IMR-90 (cell line): ENCODE measurements around the gene CSTA. TPM values are rescaled to one million over a fixed set of nuclear protein-coding genes. Genes with fewer than 3 reads are reported as not detected.

Experiments
- ATAC-seq: fragments of 200-7000 bp; cut with Tn5 transposase; 2 replicates; pipeline ENCODE4 v1.9.1; 2020; ENCODE audit warnings: low read depth, mild to moderate bottlenecking, moderate library complexity
- BruUV-seq: library from RNA; stranded (reverse); fragments of 400-500 nt; replicated peaks from 2 replicates; lab custom pipeline; 2021; lab: Mats Ljungman, UMichigan
- CTCF ChIA-PET: fragments of 300-600 bp; formaldehyde crosslinking; extraction: SDS; loops from one replicate; lab custom pipeline; 2021; ENCODE audit warnings: antibody characterized with exemption; lab: Yijun Ruan, JAX
- POLR2A ChIA-PET: fragments of 300-600 bp; sonication (Branson Sonifier 250); formaldehyde crosslinking; loops from one replicate; lab custom pipeline; 2022; ENCODE audit warnings: antibody characterized with exemption; ENCODE audit not compliant: unreplicated experiment; lab: Charles Lee
- DNase-seq: peaks from one replicate; pipeline ENCODE4 v3.0.0; 2013
- H2AFZ ChIP-seq: replicated peaks from 2 replicates; pipeline ENCODE3; 2013; ENCODE audit warnings: low read length, mild to moderate bottlenecking; ENCODE audit not compliant: poor library complexity
- H2AK5ac ChIP-seq: 2 replicates; pipeline ENCODE4 v1.6.1; 2013; ENCODE audit warnings: low read depth, low read length, inconsistent platforms
- H2AK9ac ChIP-seq: replicated peaks from 2 replicates; pipeline ENCODE3; 2013; ENCODE audit warnings: mild to moderate bottlenecking, low read depth, low read length, moderate library complexity; ENCODE audit not compliant: poor library complexity
- H2BK120ac ChIP-seq: 2 replicates; pipeline ENCODE4 v1.6.1; 2013; ENCODE audit warnings: low read depth, low read length, inconsistent platforms
- H2BK15ac ChIP-seq: 3 replicates; pipeline ENCODE4 v1.6.1; 2013; ENCODE audit warnings: low read depth, low read length, inconsistent platforms
- H2BK20ac ChIP-seq: 2 replicates; pipeline ENCODE4 v1.6.1; 2013; ENCODE audit warnings: low read depth, mild to moderate bottlenecking, inconsistent platforms, low read length, moderate library complexity
- H2BK5ac ChIP-seq: 2 replicates; pipeline ENCODE4 v1.6.1; 2013; ENCODE audit warnings: mild to moderate bottlenecking, low read depth, low read length, inconsistent platforms; ENCODE audit not compliant: poor library complexity, severe bottlenecking
- H3K14ac ChIP-seq: replicated peaks from 2 replicates; pipeline ENCODE4 v1.6.1; 2013; ENCODE audit warnings: low read depth, low read length, inconsistent platforms
- H3K18ac ChIP-seq: 2 replicates; pipeline ENCODE4 v1.6.1; 2013; ENCODE audit warnings: low read depth, low read length, control low read depth
- H3K23ac ChIP-seq: 2 replicates; pipeline ENCODE4 v1.6.1; 2013; ENCODE audit warnings: low read depth, low read length, inconsistent platforms
- H3K27ac ChIP-seq: 2 replicates; pipeline ENCODE4 v1.5.1; 2013; ENCODE audit warnings: mild to moderate bottlenecking, control low read depth, low read length; ENCODE audit not compliant: insufficient read depth
- H3K27me3 ChIP-seq: 2 replicates; pipeline ENCODE4 v1.6.1; 2013; ENCODE audit warnings: low read length; ENCODE audit not compliant: control insufficient read depth, insufficient read depth
- H3K36me3 ChIP-seq: 2 replicates; pipeline ENCODE4 v1.6.1; 2013; ENCODE audit warnings: low read length, mixed read lengths; ENCODE audit not compliant: control insufficient read depth, insufficient read depth
- H3K4ac ChIP-seq: 2 replicates; pipeline ENCODE4 v1.6.1; 2013; ENCODE audit warnings: low read depth, low read length, inconsistent platforms
- H3K4me1 ChIP-seq: 2 replicates; pipeline ENCODE4 v1.6.1; 2013; ENCODE audit warnings: low read length, mixed read lengths; ENCODE audit not compliant: control insufficient read depth, insufficient read depth
- H3K4me2 ChIP-seq: 2 replicates; pipeline ENCODE4 v1.6.1; 2013; ENCODE audit warnings: low read depth, mild to moderate bottlenecking, control low read depth, low read length, moderate library complexity
- H3K4me3 ChIP-seq: 2 replicates; pipeline ENCODE4 v1.5.1; 2013; ENCODE audit warnings: low read depth, mild to moderate bottlenecking, control low read depth, low read length, moderate library complexity; ENCODE audit not compliant: insufficient read depth
- H3K56ac ChIP-seq: 2 replicates; pipeline ENCODE4 v1.6.1; 2013; ENCODE audit warnings: low read length, inconsistent platforms; ENCODE audit not compliant: insufficient read depth; ENCODE audit errors: extremely low read depth
- H3K79me1 ChIP-seq, 2 experiments: 2 replicates each; pipeline ENCODE4 v1.6.1; 2013; ENCODE audit warnings: low read length in 2 of 2, inconsistent platforms in 1 of 2, low read depth in 1 of 2
- H3K9ac ChIP-seq: 2 replicates; pipeline ENCODE4 v1.6.1; 2013; ENCODE audit warnings: low read depth, low read length, control low read depth
- H3K9me1 ChIP-seq: 2 replicates; pipeline ENCODE4 v1.6.1; 2013; ENCODE audit warnings: low read length, inconsistent platforms; ENCODE audit not compliant: insufficient read depth
- H3K9me3 ChIP-seq: 2 replicates; pipeline ENCODE4 v1.6.1; 2013; ENCODE audit warnings: low read length; ENCODE audit not compliant: control insufficient read depth, insufficient read depth
- H4K20me1 ChIP-seq: 2 replicates; pipeline ENCODE4 v1.6.1; 2013; ENCODE audit warnings: low read length, inconsistent platforms; ENCODE audit not compliant: insufficient read depth
- H4K5ac ChIP-seq: 2 replicates; pipeline ENCODE4 v1.6.1; 2013; ENCODE audit warnings: mild to moderate bottlenecking, low read depth, low read length, control low read depth
- H4K8ac ChIP-seq, 2 experiments: 2 replicates each; pipeline ENCODE4 v1.6.1; 2013; ENCODE audit warnings: low read depth in 2 of 2, low read length in 2 of 2, control low read depth in 1 of 2, inconsistent platforms in 1 of 2
- H4K91ac ChIP-seq: 2 replicates; pipeline ENCODE4 v1.6.1; 2013; ENCODE audit warnings: low read depth, low read length, inconsistent platforms; ENCODE audit not compliant: insufficient read depth
- CEBPB ChIP-seq: IDR thresholded peaks from 2 replicates; pipeline ENCODE4 v1.6.1; 2012; ENCODE audit warnings: low read depth, low read length, improper control_type of control experiment
- MAFK ChIP-seq: IDR thresholded peaks from 2 replicates; pipeline ENCODE4 v1.6.1; 2012; ENCODE audit warnings: low read depth, low read length, improper control_type of control experiment
- MAZ ChIP-seq: IDR thresholded peaks from 2 replicates; pipeline ENCODE4 v1.6.1; 2012; ENCODE audit warnings: low read depth, mild to moderate bottlenecking, low read length, improper control_type of control experiment, moderate library complexity, borderline replicate concordance
- MXI1 ChIP-seq: IDR thresholded peaks from 2 replicates; pipeline ENCODE4 v1.6.1; 2012; ENCODE audit warnings: low read depth, mild to moderate bottlenecking, low read length, moderate library complexity, borderline replicate concordance
- NFE2L2 ChIP-seq: fragments of 150-350 bp; IDR thresholded peaks from 2 replicates; pipeline ENCODE4 v1.6.1; 2016; ENCODE audit warnings: low read depth, mild to moderate bottlenecking, low read length
- RAD21 ChIP-seq: IDR thresholded peaks from 2 replicates; pipeline ENCODE4 v1.6.1; 2012; ENCODE audit warnings: low read length, improper control_type of control experiment
- RFX5 ChIP-seq: IDR thresholded peaks from 2 replicates; pipeline ENCODE4 v1.8.0; 2012; ENCODE audit warnings: low read depth, mild to moderate bottlenecking, low read length, moderate library complexity
- SMC3 ChIP-seq: fragments of 150-350 bp; IDR thresholded peaks from 2 replicates; pipeline ENCODE4 v1.6.1; 2016; ENCODE audit warnings: low read depth, mild to moderate bottlenecking, antibody characterized with exemption, low read length, moderate library complexity
- WGBS, 2 experiments: methylation state at CpG; one replicate each; pipeline versions ENCODE4 v1.1.5 to v1.1.7; 2013; ENCODE audit warnings: missing lambda C conversion rate in 2 of 2; ENCODE audit not compliant: insufficient read length in 1 of 2; ENCODE audit errors: extremely low coverage in 2 of 2; 5-methylcytosine and 5-hydroxymethylcytosine counted together
- dilution Hi-C: fragments of 300-500 bp; cut with HindIII; formaldehyde crosslinking; loops from one replicate; pipeline ENCODE4 v1.14.3; 2018; ENCODE audit warnings: low sequenced_read_pairs; ENCODE audit not compliant: unreplicated experiment
- in situ Hi-C: fragments of 300-500 bp; cut with MboI; formaldehyde crosslinking; loops from 3 replicates; pipeline ENCODE4 v1.14.3; 2019; ENCODE audit warnings: low sequenced_read_pairs, inconsistent platforms, mixed read lengths
- intact Hi-C: fragments of 100-400 bp; cut with micrococcal nuclease; formaldehyde crosslinking; loops from 2 replicates; pipeline ENCODE4 v1.10.0; 2022
- polyA plus RNA-seq, 3 experiments: library from polyadenylated mRNA; depleted of rRNA; stranded (reverse); fragments of >200 nt; gene quantifications; 2 replicates each; pipeline ENCODE4 v1.2.3, GENCODE V29; 2012; ENCODE audit warnings: low replicate concordance in 1 of 3
- total RNA-seq: library from RNA; depleted of rRNA; stranded (reverse); fragments of >200 nt; gene quantifications from 2 replicates; pipeline ENCODE4 v1.2.3, GENCODE V29; 2012
- TF ChIP-seq, protein P1 (sequence below): conservative IDR thresholded peaks from 2 replicates; pipeline ENCODE4 v1.5.1; 2012; ENCODE audit warnings: mild to moderate bottlenecking, low read depth, low read length, improper control_type of control experiment
- TF ChIP-seq, protein P2 (sequence below): fragments of 150-350 bp; IDR thresholded peaks from 2 replicates; pipeline ENCODE4 v1.6.1; 2016; ENCODE audit warnings: low read depth, mild to moderate bottlenecking, low read length, moderate library complexity, borderline replicate concordance

CSTA gene
- total and polyA plus RNA-seq, 2 of the 4 experiments (the other 2 are of a cell fraction), result 0.17 TPM; not detected in 1

DNA sequence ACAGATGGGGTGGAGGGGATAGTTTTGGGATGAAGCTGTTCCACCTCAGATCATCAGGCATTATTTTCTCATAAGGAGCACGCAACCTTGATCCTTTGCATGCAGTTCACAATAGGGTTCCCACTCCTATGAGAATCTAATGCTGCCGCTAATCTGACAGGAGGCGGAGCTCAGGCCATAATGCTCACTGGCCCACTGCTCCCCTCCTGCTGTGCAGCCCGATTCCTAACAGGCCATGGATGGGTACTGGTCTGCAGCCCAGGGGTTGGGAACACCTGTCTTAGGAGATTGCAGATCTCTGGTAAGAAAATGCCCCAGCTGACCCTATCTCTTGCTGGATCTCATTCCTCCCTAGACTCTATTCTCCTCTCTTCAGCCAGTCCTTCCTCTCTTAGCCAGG, 6.8 kb downstream of the CSTA start:
- dilution Hi-C loops, result no loop called here
- no peak overlapping the region for H3K4ac ChIP-seq
- no peak overlapping the region for H2AK9ac ChIP-seq
- no peak overlapping the region for H3K27ac ChIP-seq
- no peak overlapping the region for H2AFZ ChIP-seq
- BruUV-seq, result no TSS peak
- in situ Hi-C loops, result no loop called here
- H2BK5ac ChIP-seq, result no peak overlapping the region
- ATAC-seq (no peak), DNase-seq (no peak)
- no peaks in the 10 kb centered on the region for H3K9me3 ChIP-seq
- intact Hi-C loops, result no loop called here
- H3K36me3 ChIP-seq, result no peaks in the 10 kb centered on the region
- H3K4me2 ChIP-seq, result no peak overlapping the region
- peaks cover 3% of the 10 kb centered on the region; the same call in 1 of the 2 replicates for H3K27me3 ChIP-seq
- no peaks in the 10 kb centered on the region for H3K4me1 ChIP-seq
- H3K9ac ChIP-seq, result no peak overlapping the region
- no peak overlapping the region for H2BK120ac ChIP-seq
- H4K20me1 ChIP-seq, result no peaks in the 10 kb centered on the region
- POLR2A ChIA-PET, result no interaction called here
- H3K14ac ChIP-seq, result no peak overlapping the region
- no peak overlapping the region for H4K8ac ChIP-seq
- no peak overlapping the region for H4K91ac ChIP-seq
- H4K5ac ChIP-seq, result no peak overlapping the region
- CTCF ChIA-PET, result no interaction called here
- no peak for TF ChIP-seq MAZ
- no peak for TF ChIP-seq MAFK
- TF ChIP-seq RAD21, result no peak
- TF ChIP-seq CEBPB, result no peak
- TF ChIP-seq NFE2L2, result no peak
- TF ChIP-seq, protein P1, sequence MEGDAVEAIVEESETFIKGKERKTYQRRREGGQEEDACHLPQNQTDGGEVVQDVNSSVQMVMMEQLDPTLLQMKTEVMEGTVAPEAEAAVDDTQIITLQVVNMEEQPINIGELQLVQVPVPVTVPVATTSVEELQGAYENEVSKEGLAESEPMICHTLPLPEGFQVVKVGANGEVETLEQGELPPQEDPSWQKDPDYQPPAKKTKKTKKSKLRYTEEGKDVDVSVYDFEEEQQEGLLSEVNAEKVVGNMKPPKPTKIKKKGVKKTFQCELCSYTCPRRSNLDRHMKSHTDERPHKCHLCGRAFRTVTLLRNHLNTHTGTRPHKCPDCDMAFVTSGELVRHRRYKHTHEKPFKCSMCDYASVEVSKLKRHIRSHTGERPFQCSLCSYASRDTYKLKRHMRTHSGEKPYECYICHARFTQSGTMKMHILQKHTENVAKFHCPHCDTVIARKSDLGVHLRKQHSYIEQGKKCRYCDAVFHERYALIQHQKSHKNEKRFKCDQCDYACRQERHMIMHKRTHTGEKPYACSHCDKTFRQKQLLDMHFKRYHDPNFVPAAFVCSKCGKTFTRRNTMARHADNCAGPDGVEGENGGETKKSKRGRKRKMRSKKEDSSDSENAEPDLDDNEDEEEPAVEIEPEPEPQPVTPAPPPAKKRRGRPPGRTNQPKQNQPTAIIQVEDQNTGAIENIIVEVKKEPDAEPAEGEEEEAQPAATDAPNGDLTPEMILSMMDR, result no peak
- no peak for TF ChIP-seq SMC3
- TF ChIP-seq, protein P2, sequence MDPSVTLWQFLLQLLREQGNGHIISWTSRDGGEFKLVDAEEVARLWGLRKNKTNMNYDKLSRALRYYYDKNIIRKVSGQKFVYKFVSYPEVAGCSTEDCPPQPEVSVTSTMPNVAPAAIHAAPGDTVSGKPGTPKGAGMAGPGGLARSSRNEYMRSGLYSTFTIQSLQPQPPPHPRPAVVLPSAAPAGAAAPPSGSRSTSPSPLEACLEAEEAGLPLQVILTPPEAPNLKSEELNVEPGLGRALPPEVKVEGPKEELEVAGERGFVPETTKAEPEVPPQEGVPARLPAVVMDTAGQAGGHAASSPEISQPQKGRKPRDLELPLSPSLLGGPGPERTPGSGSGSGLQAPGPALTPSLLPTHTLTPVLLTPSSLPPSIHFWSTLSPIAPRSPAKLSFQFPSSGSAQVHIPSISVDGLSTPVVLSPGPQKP, result no peak
- no peak for TF ChIP-seq MXI1
- no peak for TF ChIP-seq RFX5
- H3K79me1 ChIP-seq, result no peaks in the 10 kb centered on the region
- no peak overlapping the region for H3K18ac ChIP-seq
- no peak overlapping the region for H2BK20ac ChIP-seq
- H3K4me3 ChIP-seq, result no peak overlapping the region
- no peak overlapping the region for H2BK15ac ChIP-seq
- no peak overlapping the region for H3K23ac ChIP-seq
- H3K9me1 ChIP-seq, result no peaks in the 10 kb centered on the region
- H2AK5ac ChIP-seq, result no peak overlapping the region
- WGBS, 2 experiments, result no CpG with 5 or more reads among the region's 4 CpGs
- H3K56ac ChIP-seq, result no peak overlapping the region
